ENCODE data around the gene TNPO2. TPM values are rescaled to one million over a fixed set of nuclear protein-coding genes. Genes with fewer than 3 reads are reported as not detected.
"Not testable (repeated sequence)": the region's sequence is repeated elsewhere in the genome, so short reads cannot be mapped to it uniquely, and the experiment has no call there.

TNPO2 gene
- total and polyA plus RNA-seq, 4 experiments from 2014 or later: 0.60 to 67.2 (median 33.9) TPM

DNA sequence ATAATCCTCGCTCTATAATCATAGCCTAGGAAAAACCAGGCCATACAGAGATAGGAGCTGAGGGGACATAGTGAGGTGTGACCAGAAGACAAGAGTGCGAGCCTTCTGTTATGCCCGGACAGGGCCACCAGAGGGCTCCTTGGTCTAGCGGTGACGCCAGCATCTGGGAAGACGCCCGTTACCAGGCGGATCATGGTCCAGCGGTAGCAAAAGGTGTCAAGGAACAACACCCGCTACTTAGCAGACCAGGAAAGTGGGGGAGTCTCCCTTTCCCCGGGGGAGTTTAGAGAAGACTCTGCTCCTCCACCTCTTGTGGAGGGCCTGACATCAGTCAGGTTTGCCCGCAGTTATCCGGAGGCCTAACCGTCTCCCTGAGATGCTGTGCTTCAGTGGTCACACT, 11.7 kb downstream of the TNPO2 start:
- H3K27ac Mint-ChIP-seq; POLR2A ChIA-PET (ENCODE audit: partially characterized antibody); H3K27me3 Mint-ChIP-seq; H3K9me3 ChIP-seq (ENCODE audit: control insufficient read depth in 1 of 2, low read length in 2 of 2); H3K27ac ChIP-seq (ENCODE audit: low read depth, low read length); H3K27me3 ChIP-seq (ENCODE audit: insufficient read depth, low read length); intact Hi-C loops (cut with micrococcal nuclease); CTCF ChIA-PET (ENCODE audit: partially characterized antibody); H3K4me3 Mint-ChIP-seq; H3K4me1 Mint-ChIP-seq; H3K9me3 Mint-ChIP-seq; H3K4me3 ChIP-seq (ENCODE audit: low read length in 2 of 2); H3K4me1 ChIP-seq (ENCODE audit: insufficient read depth, low read length): not testable (repeated sequence)
- H3K36me3 ChIP-seq (ENCODE audit: insufficient read depth, low read length): peaks cover 45% of the 10 kb centered on the region
- peak in 1 of 5 donors; percentile 61 for DNase-seq
- H3K36me3 Mint-ChIP-seq: peaks cover 26 to 48% of the 10 kb centered on the region in 2 donors

DNA sequence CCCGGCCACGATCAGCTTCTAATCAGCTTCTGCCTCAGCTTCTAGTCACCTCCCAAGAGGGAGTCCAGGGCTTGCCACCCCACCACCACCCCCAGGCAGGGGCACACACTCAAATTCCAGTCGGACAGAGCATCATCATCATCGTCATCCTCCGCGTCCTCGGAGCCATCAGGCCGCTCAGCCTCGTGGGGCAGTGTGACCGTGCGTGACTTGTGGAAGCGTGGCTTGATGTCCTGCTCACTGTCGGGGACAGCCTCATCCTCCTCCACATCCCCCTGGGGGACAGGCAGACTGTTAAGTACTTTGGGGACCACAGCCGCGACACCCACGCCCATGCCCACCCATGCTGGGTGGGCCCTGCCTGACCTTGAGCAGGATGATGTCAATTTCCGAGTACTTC, 12.5 kb downstream of the TNPO2 start:
- Mint-ChIP-seq H3K9me3 (no peaks in the 10 kb centered on the region), H3K4me3 (no peak overlapping the region), H3K4me1 (no peaks in the 10 kb centered on the region), H3K36me3 (peaks cover 22 to 48% of the 10 kb centered on the region in 2 donors), H3K27me3 (no peaks in the 10 kb centered on the region), H3K27ac (peak overlapping the region in 2 of 7 donors; percentile 42 to 69)
- no peaks in the 10 kb centered on the region for H3K27me3 ChIP-seq (ENCODE audit: insufficient read depth, low read length)
- no peaks in the 10 kb centered on the region for H3K9me3 ChIP-seq (ENCODE audit: control insufficient read depth in 1 of 2, low read length in 2 of 2)
- DNase-seq: no peak
- no peak overlapping the region for H3K4me3 ChIP-seq (ENCODE audit: low read length in 2 of 2)
- POLR2A ChIA-PET (ENCODE audit: partially characterized antibody): no interaction called here
- no peaks in the 10 kb centered on the region for H3K4me1 ChIP-seq (ENCODE audit: insufficient read depth, low read length)
- H3K36me3 ChIP-seq (ENCODE audit: insufficient read depth, low read length): peaks cover 44% of the 10 kb centered on the region
- H3K27ac ChIP-seq (ENCODE audit: low read depth, low read length): no peak overlapping the region
- CTCF ChIA-PET (ENCODE audit: partially characterized antibody): no interaction called here
- intact Hi-C loops (cut with micrococcal nuclease): no loop called here

DNA sequence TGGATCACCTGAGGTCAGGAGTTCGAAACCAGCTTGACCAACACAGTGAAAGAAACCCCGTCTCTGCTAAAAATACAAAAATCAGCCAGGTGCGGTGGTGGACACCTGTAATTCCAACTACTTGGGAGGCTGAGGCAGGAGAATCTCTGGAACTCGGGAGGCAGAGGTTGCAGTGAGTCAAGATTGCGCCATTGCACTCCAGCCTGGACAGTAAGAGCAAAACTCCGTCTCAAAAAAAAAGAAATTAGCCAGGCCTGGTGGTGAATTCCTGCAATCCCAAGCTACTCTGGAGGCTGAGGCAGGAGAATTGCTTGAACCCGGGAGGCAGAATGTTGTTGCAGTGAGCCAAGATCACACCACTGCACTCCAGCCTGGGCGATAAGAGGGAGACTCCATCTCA, 15.1 kb downstream of the TNPO2 start:
- no peak overlapping the region for H3K4me3 ChIP-seq (ENCODE audit: low read length in 2 of 2)
- Mint-ChIP-seq H3K36me3 (peaks cover 26 to 57% of the 10 kb centered on the region in 2 donors), H3K27me3 (no peaks in the 10 kb centered on the region), H3K4me3 (no peak overlapping the region), H3K27ac (no peak overlapping the region), H3K9me3 (no peaks in the 10 kb centered on the region), H3K4me1 (no peaks in the 10 kb centered on the region)
- H3K9me3 ChIP-seq (ENCODE audit: control insufficient read depth in 1 of 2, low read length in 2 of 2): no peaks in the 10 kb centered on the region
- peaks cover 42% of the 10 kb centered on the region for H3K36me3 ChIP-seq (ENCODE audit: insufficient read depth, low read length)
- ChIA-PET POLR2A (ENCODE audit: partially characterized antibody) (interaction anchor here (1.3 kb wide), 1 partner anchor 83 kb away, joined by 3 read pairs; the partner anchor contains the start of gene JUNB), CTCF (ENCODE audit: partially characterized antibody) (interaction anchor here (1.1 kb wide), 1 partner anchor 8 kb away, joined by 3 read pairs; no protein-coding TSS in a partner anchor)
- intact Hi-C loops (cut with micrococcal nuclease): no loop called here
- no peak for DNase-seq
- no peaks in the 10 kb centered on the region for H3K27me3 ChIP-seq (ENCODE audit: insufficient read depth, low read length)
- H3K4me1 ChIP-seq (ENCODE audit: insufficient read depth, low read length): no peaks in the 10 kb centered on the region
- no peak overlapping the region for H3K27ac ChIP-seq (ENCODE audit: low read depth, low read length)

DNA sequence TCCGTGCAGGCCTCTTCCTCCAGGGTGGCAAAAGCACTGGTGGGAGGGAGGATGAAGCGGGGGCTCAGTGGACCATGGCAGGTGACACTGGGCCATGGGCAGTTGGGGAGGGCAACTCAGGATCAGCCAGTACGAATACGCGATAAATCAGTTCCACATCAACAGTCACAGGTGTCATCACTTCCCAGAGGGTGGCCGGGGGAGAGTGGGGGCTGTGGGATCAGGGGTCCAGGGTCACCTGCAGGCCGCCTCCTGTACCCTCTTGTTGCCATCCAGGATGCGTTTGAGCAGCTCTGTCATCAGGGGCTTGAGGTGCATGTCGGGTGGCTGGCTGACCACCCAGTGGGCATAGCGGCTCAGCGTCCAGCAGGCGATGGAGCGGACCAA, 17.4 kb downstream of the TNPO2 start:
- peaks cover 52% of the 10 kb centered on the region for H3K36me3 ChIP-seq (ENCODE audit: insufficient read depth, low read length)
- Mint-ChIP-seq H3K36me3 (peaks cover 28 to 62% of the 10 kb centered on the region in 2 donors), H3K4me3 (no peak overlapping the region), H3K9me3 (no peaks in the 10 kb centered on the region), H3K27ac (no peak overlapping the region), H3K4me1 (no peaks in the 10 kb centered on the region), H3K27me3 (no peaks in the 10 kb centered on the region)
- no peaks in the 10 kb centered on the region for H3K27me3 ChIP-seq (ENCODE audit: insufficient read depth, low read length)
- intact Hi-C loops (cut with micrococcal nuclease): no loop called here
- no peaks in the 10 kb centered on the region for H3K9me3 ChIP-seq (ENCODE audit: control insufficient read depth in 1 of 2, low read length in 2 of 2)
- no peaks in the 10 kb centered on the region for H3K4me1 ChIP-seq (ENCODE audit: insufficient read depth, low read length)
- POLR2A ChIA-PET (ENCODE audit: partially characterized antibody): no interaction called here
- no peak overlapping the region for H3K4me3 ChIP-seq (ENCODE audit: low read length in 2 of 2)
- no peak overlapping the region for H3K27ac ChIP-seq (ENCODE audit: low read depth, low read length)
- CTCF ChIA-PET (ENCODE audit: partially characterized antibody): no interaction called here
- no peak for DNase-seq

DNA sequence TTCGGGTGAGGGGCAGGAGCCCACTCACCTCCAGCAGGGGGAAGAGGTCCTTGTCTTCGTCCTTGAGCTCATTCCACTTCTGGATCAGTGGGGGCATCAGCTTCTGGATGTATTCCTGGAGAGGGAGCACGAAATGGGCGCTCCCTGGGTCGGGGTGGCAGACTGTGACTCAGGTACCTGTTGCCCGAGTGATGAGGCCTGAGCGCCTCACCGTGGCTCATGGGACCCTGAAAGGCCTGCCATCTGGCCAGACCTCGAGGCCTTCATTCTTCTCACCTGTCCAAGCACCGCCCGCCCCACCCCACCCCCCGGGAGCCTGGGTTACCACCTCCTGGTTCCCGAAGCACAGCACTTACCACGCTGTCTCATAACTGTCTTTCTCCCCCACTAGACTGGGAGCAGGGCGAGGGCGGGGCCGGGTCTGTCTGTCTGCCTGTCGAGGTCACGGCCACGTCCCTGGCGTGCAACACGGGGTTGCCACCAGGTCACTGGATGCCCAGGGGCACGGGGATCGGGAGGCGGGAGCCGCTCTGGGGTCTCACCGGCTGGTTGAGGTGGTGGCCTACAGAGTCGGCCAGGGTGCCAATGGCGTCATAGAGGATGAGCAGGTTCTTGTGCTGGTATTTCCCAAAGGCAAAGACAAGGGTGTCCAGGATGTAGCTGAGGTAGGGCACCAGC, 17.9 kb downstream of the TNPO2 start:
- intact Hi-C loops (cut with micrococcal nuclease): no loop called here
- POLR2A ChIA-PET (ENCODE audit: partially characterized antibody): no interaction called here

DNA sequence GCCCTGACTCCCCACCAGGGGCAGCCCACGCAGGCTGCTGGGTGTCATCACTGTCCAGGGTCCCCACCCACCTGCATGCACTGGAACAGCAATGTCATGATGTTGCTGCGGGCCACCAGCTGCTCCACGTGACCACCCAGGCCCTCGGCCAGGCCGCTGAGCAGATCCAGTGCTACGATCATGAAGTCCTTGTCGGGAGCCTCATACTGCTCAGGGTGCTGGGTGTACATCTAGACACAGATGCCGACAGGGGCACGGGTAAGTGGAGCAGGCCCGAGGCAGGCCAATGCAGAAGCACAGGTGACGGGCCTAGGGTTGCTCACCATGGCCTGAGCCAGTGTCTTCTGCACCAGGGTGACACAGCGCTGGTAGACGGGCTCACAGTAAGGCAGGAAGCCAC, 18.6 kb downstream of the TNPO2 start:
- H3K27ac Mint-ChIP-seq: peak overlapping the region in 1 of 7 donors; percentile 41
- ChIA-PET POLR2A (ENCODE audit: partially characterized antibody) (no interaction called here), CTCF (ENCODE audit: partially characterized antibody) (no interaction called here)
- Histone ChIP-seq H3K27ac (ENCODE audit: low read depth, low read length) (no peak overlapping the region), H3K4me3 (ENCODE audit: low read length in 2 of 2) (no peak overlapping the region), H3K4me1 (ENCODE audit: insufficient read depth, low read length) (no peaks in the 10 kb centered on the region), H3K27me3 (ENCODE audit: insufficient read depth, low read length) (no peaks in the 10 kb centered on the region), H3K36me3 (ENCODE audit: insufficient read depth, low read length) (peaks cover 43% of the 10 kb centered on the region), H3K9me3 (ENCODE audit: control insufficient read depth in 1 of 2, low read length in 2 of 2) (no peaks in the 10 kb centered on the region)
- no peaks in the 10 kb centered on the region for H3K9me3 Mint-ChIP-seq
- no peaks in the 10 kb centered on the region for H3K27me3 Mint-ChIP-seq
- DNase-seq: no peak
- peaks cover 24 to 58% of the 10 kb centered on the region in 2 donors for H3K36me3 Mint-ChIP-seq
- intact Hi-C loops (cut with micrococcal nuclease): no loop called here
- H3K4me1 Mint-ChIP-seq: no peaks in the 10 kb centered on the region
- no peak overlapping the region for H3K4me3 Mint-ChIP-seq

More for the DNA sequence above, 17.9 kb downstream of the TNPO2 start:
- Mint-ChIP-seq H3K4me3 (no peak overlapping the region), H3K9me3 (no peaks in the 10 kb centered on the region), H3K4me1 (no peaks in the 10 kb centered on the region), H3K36me3 (peaks cover 28 to 62% of the 10 kb centered on the region in 2 donors), H3K27me3 (no peaks in the 10 kb centered on the region), H3K27ac (no peak overlapping the region)
- Histone ChIP-seq H3K4me3 (ENCODE audit: low read length in 2 of 2) (no peak overlapping the region), H3K27me3 (ENCODE audit: insufficient read depth, low read length) (no peaks in the 10 kb centered on the region), H3K4me1 (ENCODE audit: insufficient read depth, low read length) (no peaks in the 10 kb centered on the region), H3K27ac (ENCODE audit: low read depth, low read length) (no peak overlapping the region), H3K9me3 (ENCODE audit: control insufficient read depth in 1 of 2, low read length in 2 of 2) (no peaks in the 10 kb centered on the region), H3K36me3 (ENCODE audit: insufficient read depth, low read length) (peaks cover 49% of the 10 kb centered on the region)
- DNase-seq: no peak
- CTCF ChIA-PET (ENCODE audit: partially characterized antibody): no interaction called here

DNA sequence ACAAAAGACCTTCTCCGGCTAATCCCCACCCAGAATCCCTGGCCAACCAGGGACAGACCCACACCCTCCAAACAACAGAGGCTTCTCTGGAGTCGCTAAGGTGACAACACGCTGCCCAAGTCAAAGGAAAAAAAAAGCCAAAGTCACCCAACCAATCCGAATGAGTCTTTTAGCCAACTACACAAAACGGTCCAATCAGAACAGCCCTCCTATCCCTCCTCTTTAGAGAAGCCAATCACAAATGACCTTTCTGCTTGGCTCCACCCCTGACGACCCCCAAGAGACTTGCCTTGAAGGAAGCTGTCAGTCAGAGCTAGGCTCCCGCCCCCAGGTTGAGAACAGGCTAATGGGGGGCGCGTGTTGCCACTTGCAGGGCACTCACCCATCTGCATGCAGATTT, 20.7 kb downstream of the TNPO2 start:
- intact Hi-C loops (cut with micrococcal nuclease): no loop called here
- Mint-ChIP-seq H3K36me3 (peaks cover 23 to 54% of the 10 kb centered on the region in 2 donors), H3K9me3 (no peaks in the 10 kb centered on the region), H3K27me3 (no peaks in the 10 kb centered on the region), H3K27ac (no peak overlapping the region), H3K4me1 (peaks cover 0 to 3% (median 2%) of the 10 kb centered on the region in 4 donors), H3K4me3 (no peak overlapping the region)
- no peak overlapping the region for H3K4me3 ChIP-seq (ENCODE audit: low read length in 2 of 2)
- no peaks in the 10 kb centered on the region for H3K9me3 ChIP-seq (ENCODE audit: control insufficient read depth in 1 of 2, low read length in 2 of 2)
- CTCF ChIA-PET (ENCODE audit: partially characterized antibody): no interaction called here
- no peaks in the 10 kb centered on the region for H3K27me3 ChIP-seq (ENCODE audit: insufficient read depth, low read length)
- POLR2A ChIA-PET (ENCODE audit: partially characterized antibody): no interaction called here
- peaks cover 34% of the 10 kb centered on the region for H3K36me3 ChIP-seq (ENCODE audit: insufficient read depth, low read length)
- no peaks in the 10 kb centered on the region for H3K4me1 ChIP-seq (ENCODE audit: insufficient read depth, low read length)
- H3K27ac ChIP-seq (ENCODE audit: low read depth, low read length): no peak overlapping the region
- no peak for DNase-seq
